GM10248 (cell line): ENCODE measurements around the gene GLA.

ENCODE experiments used
- CTCF ChIA-PET: fragments of 300-600 bp; sonication (Branson Sonifier 250); formaldehyde crosslinking; extraction: SDS; loops from one replicate; lab custom pipeline; 2021; ENCODE audit warnings: antibody characterized with exemption; lab: Yijun Ruan, JAX
- POLR2A ChIA-PET: fragments of 350-650 bp; sonication (Branson Sonifier 250); formaldehyde crosslinking; extraction: SDS; loops from one replicate; lab custom pipeline; 2020; ENCODE audit warnings: antibody characterized with exemption; lab: Yijun Ruan, JAX
- DNase-seq: peaks from one replicate; pipeline ENCODE4 v3.0.0; 2012; ENCODE audit errors: extremely low spot score
- CTCF ChIP-seq: IDR thresholded peaks from 2 replicates; pipeline ENCODE4 v1.5.1; 2012; ENCODE audit warnings: mild to moderate bottlenecking, low read depth; ENCODE audit errors: extremely low read depth, missing control alignments, control extremely low read depth

Gene GLA

GRCh38 chrX:101407748-101408531 lies at the start of gene GLA, which contains the start of gene HNRNPH2:
Gene GLA (minus strand): TSS chrX:101407925. CDS start chrX:101407903, 22 bp downstream.
Gene HNRNPH2 (plus strand): TSS chrX:101408222. CDS start chrX:101411989, 3,767 bp downstream.
- peak; percentile 82 for DNase-seq
- CTCF ChIA-PET: interaction anchor here (1.9 kb wide), 1 partner anchor 18 kb away, joined by 7 read pairs; the partner anchor contains the start of gene RPL36A
- POLR2A ChIA-PET: interaction anchor here (1.3 kb wide), 1 partner anchor 17 kb away, joined by 6 read pairs; the partner anchor contains the start of gene RPL36A
- no peak for TF ChIP-seq CTCF

- CTCF ChIA-PET: no interaction called here
- POLR2A ChIA-PET: no interaction called here
- DNase-seq: no peak
- TF ChIP-seq CTCF: no peak
Measured at GRCh38 chrX:101452056-101452455, 44.3 kb upstream of the GLA start.

- TF ChIP-seq CTCF: no peak
- ChIA-PET POLR2A (interaction anchor here (0.6 kb wide), 1 partner anchor 292 kb away, joined by 4 read pairs; no protein-coding TSS in a partner anchor), CTCF (no interaction called here)
Measured at GRCh38 chrX:101450961-101451360, 43.2 kb upstream of the GLA start.

GRCh38 chrX:101450085-101450484 lies 42.4 kb upstream of the GLA start:
- ChIA-PET CTCF (no interaction called here), POLR2A (no interaction called here)
- TF ChIP-seq CTCF: no peak
- DNase-seq: no peak

More at GRCh38 chrX:101450961-101451360, 43.2 kb upstream of the GLA start:
- no peak for DNase-seq

- no peak for TF ChIP-seq CTCF
- DNase-seq: no peak
- ChIA-PET POLR2A (no interaction called here), CTCF (interaction anchor here (0.8 kb wide), 1 partner anchor 11 kb away, joined by 4 read pairs; no protein-coding TSS in a partner anchor)
Measured at GRCh38 chrX:101449279-101449678, 41.6 kb upstream of the GLA start.

GRCh38 chrX:101442085-101442484 lies 34.4 kb upstream of the GLA start:
- CTCF ChIA-PET: no interaction called here
- DNase-seq: no peak
- POLR2A ChIA-PET: no interaction called here
- TF ChIP-seq CTCF: no peak
